GM18519 (cell line): Measurements from ENCODE around the gene ZNF136.

Source experiments
- ATAC-seq: cut with Tn5 transposase; IDR thresholded peaks from one replicate; pipeline ENCODE4 v1.9.1; 2021; ENCODE audit warnings: mild to moderate bottlenecking, moderate library complexity; ENCODE audit not compliant: unreplicated experiment, low FRiP score

The ZNF136 gene

DNA sequence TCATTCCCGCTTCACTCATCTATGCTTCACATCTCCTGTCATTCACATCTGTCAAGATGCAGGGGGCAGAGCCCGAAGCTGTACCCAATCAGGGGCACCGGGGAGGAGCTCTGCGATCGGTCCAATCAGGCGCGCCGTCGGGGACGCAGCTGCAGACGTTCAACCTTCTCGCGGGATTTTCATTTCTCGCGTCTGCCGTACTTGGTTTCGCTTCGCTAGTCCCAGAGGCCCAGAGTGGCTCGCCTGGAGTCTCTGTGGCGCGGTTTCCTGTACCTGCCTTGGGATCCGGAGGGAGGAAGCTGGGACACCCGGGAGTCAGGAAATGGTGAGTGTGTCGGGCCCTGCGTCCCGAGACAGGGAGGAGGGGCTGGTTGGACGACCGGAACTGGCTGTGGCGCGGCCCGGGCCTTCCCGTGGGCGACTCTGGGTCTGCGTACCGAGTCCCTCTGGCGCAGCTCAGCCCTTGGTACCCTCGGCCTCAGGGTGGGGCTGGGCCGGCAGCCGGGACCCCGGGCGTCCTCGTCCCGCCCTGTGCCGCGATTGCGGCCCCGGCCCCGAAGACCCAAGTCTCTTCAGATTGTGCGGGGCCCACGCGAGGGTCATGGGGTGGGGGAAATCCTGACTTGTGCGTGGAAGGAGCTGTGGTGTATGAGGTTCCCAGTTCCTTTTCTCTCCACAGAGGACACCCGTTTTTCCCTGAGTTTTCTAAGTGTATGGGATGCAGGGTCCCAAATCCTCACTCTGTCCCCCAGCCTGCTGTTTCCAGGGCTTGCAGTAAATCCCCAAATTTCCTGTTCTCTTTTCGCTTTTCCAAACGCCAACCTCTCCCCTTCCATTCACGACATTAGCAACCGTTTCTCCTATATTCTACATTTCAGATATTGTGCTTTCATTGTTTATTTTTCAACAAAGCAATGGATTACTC lies at the start of gene ZNF136:
ZNF136 (plus strand) TSS at position 215 of the 925 bp plus-strand sequence; CDS start at position 323, 108 bp downstream.
- no peak for ATAC-seq

DNA sequence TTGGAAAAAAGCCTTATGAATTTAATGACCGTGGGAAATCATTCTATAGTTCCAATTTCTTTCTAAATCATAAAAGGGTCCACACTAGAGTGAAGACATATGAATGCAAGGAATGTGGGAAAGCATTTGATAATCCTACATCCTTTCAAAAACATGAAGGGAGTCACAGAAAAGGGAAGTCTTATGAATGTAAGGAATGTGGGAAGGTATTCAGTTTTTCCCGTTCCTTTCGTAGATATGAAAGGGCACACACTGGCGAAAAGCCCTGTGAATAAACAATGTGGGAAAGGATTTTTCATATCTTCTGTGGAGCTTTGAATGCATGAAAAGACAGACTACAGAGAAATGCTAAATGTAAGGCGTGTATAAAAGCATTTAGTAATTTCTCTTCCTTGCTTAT lies 49.8 kb upstream of the ZNF136 start:
- ATAC-seq: no peak

DNA sequence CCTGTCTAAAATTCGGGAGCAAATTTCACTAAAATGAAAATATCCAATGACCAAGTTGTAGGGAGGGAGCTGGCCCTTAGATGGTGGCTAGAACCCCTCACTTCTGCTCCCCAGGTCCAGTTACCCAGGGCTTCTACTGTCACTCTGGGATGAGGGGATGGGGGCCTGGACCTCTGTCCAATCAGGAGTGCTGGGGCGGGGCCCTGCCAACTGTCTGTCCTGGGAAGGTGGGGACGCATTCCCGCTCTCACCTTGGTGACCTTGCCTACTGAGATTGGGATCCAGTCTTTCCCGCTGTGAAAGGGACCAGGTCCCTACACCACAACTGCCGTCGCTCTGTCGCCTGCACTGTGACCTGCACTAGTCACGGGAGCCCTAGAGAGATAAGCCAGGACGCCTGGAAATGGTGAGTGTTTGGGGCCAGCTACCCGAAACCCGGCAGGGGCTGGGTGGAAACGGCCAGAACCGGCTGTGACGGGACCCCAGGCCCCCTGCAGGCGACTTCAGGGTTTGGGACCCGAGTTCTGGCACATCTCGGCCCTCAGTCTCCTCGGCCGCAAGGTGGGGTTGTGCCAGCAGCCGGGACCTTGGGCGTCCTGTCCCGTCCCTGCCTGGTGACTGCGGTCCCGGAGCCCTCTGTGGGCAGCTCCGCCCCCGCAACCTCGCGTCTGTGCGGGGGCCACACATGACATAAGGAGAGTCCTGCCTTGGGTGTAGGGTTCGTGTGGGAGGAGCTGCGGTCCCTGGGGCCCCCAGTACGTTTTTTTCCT lies 45.5 kb upstream of the ZNF136 start:
- no peak for ATAC-seq

DNA sequence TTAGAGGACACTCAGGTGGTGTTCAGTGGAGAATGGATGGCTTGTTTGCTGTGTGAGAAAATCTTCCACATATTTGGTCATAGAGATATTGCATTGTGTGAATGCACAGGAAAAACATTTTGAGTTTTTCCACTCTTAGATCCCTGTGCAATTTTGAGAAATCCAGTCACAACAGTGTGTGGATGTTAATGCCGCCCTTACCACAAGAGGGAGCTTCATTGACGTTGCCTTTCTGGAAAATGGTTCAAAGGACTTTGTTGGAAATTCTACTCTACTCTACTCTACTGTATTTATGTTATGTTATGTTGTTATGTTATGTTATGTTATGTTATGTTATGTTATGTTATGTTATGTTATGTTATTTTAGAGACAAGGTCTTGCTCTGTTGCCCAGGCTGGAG lies 36.2 kb upstream of the ZNF136 start:
- ATAC-seq: no peak

DNA sequence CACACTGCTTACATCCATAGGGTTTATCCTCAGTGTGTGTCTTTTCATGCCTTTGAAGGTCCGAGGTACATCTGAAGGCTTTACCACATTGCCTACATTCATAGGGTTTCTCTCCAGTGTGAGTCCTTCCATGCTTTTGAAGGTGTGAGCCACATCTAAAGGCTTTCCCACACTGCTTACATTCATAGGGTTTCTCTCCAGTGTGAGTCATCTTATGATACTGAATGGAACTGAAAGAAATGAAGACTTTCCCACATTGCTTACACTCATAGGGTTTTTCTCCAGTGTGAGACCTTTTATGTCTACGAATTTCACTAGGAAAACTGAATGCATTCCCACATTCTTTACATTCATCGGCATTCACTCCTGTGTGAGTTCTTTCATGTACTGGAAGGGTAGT lies 29.8 kb upstream of the ZNF136 start:
- ATAC-seq: no peak

DNA sequence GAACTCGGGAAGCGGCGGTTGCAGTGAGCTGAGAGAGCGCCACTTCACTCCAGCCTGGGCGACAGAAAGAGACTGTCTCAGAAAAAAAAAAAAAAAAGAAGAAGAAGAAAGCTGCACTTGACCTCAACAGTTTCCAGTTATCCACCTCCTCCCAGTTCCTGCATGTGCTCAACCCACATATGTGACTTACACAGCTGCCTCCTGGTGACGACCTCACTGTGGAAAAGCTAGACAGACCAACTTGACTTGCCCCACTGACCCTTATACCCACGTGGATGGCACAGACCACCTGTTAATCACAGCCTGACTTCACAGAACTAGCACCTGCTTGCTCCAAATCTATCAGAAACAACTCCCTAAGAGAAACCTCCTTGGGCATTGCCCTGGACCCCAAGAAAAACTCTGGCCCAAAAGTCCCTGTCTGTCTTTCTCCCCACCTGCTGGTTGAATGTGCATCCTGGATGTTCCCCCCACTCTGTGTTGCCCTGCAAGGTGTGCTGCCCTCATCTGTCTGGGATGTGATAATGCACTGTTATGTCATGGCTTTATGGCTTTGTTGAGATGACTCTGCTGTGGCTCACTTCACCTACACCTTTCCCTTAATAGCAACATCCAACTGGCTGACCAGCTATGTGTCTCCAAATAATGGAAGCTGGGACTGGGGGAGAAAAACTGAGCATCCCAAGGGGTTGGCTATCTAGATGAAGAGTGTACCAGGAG lies 25.5 kb upstream of the ZNF136 start:
- ATAC-seq: no peak

DNA sequence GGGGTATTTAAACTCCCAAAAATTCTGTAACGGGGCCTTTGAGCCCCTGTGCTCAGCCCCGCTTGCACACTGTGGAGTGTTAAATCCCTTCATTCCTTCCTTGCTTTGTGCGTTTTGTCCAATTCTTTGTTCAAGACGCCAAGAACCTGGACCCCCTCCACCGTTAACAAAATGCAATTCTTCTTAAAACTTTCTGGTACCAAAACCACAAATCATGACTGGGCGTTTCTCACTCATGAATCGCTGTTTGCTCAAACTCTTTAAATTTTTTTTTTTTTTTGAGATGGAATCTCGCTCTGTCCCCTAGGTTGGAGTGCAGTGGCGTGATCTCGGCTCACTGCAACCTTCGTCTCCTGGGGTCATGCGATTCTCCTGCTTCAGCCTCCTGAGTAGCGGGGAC lies 23.6 kb upstream of the ZNF136 start:
- ATAC-seq: no peak

DNA sequence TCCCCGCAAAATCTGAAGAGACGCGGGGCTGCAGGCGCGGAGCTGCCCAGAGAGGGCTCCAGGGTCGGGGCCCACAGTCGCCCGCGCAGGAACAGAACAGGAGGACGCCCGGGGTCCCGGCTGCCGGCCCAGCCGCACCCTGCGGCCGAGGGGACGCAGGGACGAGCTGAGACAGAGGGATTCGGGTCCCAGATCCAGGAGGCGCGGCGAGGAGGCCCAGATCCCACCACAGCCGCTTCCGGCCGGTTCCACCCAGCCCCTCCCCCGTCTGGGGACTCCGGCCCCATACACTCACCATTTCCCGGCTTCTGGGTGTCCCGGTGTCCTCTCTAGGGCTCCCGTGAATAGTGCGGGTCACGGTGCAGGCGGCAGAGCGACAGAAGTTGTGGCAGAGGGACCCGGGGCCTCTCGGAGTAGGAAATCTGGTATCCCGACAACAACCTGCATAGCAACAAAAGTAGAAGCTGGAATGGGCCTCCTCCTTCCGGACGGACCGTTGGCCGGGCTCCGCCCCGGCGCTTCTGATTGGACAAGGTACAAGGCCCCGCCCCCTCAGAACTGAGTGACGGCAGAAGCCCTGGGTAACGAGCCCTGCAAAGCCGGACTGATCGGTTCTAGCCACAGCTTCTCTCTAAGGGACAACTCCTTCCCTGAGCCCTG lies 22.9 kb upstream of the ZNF136 start, which contains the start of gene ZNF20:
ZNF20 (minus strand) TSS at position 466 of the 660 bp plus-strand sequence; CDS start at position 298, 168 bp downstream.
- peak; percentile 51 for ATAC-seq

DNA sequence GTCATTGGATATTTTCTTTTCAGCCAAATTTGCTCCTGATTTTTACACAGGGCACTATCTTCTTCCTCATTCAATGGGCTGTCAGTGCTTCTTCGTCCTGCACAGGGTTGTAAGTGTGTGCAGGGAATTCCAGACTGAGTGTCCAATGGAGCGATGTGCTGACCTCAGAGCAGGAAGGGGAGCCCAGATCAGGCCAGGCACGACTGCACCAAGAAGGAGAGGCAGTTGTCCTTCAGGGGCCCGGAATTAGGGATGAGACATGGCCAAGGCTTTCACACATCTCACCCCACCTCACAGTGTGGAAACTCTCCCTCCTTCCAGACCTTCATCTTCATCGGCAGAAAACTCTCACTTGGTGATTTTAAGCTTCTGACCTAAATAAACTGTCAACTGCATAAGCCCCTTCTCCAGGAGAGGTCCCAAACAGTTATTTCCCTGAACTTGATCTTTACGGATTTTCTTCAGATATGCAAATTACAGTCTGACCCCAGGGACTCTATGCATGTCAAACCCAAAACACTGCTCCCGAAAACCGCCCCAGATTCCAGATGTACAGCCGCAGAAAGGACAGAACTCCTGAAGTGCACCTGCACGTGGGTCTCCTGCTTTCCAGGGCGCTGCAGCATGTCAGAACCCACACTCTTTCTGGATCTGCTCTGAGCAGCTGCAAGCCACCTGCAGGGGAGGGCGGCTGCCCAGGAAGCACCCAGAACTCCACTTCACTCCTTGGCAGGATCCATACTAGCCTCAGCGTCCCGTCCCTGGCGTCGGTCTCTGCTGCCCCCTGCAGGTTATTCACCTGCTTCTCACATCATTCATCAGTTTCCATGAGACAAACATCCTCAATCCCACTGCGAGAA lies 22.1 kb upstream of the ZNF136 start:
- peak; percentile 39 for ATAC-seq

DNA sequence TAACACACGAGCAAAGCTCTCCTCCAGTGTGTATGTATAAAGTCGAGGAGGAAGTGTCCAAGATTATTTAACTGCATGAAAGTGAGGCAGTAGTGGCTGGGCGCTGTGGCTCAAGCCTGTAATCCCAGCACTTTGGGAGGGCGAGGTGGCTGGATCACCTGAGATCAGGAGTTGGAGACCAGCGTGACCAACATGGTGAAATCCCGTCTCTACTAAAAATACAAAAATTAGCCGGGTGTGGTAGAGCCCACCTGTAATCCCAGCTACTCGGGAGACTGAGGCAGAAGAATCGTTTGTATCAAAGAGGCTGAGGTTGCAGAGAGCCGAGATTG lies 21.5 kb upstream of the ZNF136 start:
- no peak for ATAC-seq

DNA sequence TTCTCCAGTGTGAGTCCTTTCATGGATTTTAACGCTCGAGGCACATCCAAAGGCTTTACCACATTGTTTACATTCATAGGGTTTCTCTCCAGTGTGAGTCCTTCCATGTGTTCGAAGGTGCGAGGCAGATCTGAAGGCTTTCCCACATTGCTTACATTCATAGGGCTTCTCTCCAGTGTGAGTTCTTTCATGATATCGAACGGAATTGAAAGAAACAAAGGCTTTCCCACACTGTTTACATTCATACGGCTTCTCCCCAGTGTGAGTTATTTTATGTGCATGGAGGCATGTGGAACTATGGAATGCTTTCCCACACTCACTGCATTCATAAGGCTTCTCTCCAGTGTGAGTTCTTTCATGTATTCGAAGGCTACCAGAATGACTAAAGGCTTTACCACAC lies 17.5 kb upstream of the ZNF136 start:
- ATAC-seq: no peak

DNA sequence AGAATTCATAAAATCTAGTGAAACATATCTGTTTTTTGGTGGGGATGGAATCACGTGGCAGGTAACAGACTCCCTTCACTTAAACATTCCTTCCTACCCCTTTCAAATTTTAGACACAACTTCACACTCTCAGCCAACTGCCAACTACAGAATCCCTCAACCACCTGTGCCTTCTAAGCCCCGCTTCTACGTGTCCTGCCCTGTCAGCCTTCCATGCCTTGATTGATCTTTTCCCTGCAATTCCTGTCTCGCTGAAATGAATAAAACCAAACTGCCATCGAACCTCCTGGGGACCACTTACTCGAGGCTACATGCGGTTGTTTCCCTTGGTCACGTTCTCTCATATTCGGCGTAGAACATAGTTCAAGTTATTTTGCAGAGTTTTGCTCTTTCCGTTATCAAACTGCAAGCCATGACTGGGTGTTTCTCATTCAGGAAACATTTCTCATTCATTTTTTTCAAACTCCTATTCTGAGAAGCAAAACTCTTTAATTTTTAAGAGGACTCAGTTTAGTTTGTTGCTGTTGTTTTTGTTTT lies 7.5 kb upstream of the ZNF136 start:
- ATAC-seq: no peak

DNA sequence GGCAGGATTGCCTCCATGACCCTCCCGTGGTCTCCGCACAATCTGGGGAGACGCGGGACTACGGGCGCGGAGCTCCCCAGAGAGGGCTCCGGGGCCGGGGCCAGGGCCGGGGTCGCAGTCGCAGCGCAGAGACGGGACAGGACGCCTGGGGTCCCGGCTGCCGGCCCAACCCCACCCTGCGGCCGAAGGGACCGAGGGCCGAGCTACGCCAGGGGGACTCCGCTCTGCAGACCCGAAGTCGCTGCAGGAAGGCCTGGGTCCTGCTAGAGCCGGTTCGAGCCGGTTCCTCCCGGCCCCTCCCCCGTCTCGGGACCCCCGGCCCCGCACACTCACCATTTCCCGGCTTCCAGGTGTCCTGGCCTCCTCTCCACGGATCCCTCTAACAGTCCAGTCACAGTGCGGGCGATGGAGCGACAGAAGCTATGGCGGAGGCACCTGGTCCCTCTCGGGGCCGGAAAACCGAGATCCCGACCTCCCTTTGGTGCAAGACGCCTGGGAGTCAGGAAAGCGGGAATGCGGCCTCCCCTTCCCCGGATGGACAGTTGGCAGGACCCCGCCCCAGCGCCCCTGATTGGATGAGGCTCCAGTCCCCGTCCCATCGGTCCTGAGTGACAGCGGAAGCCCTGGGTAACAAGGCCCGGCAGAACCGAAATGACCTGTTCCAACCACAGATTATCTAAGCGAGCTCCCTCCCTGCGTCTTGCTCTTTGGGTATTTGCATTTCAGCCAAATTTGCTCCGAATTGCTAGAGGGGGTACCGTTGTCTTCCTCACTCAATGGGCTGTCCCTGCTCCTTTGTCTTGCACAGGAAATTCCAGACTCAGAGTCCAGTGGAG lies 6.5 kb upstream of the ZNF136 start, which contains the start of gene ZNF625:
ZNF625 (minus strand) TSS at position 512 of the 836 bp plus-strand sequence; CDS start at position 336, 176 bp downstream.
- no peak for ATAC-seq

DNA sequence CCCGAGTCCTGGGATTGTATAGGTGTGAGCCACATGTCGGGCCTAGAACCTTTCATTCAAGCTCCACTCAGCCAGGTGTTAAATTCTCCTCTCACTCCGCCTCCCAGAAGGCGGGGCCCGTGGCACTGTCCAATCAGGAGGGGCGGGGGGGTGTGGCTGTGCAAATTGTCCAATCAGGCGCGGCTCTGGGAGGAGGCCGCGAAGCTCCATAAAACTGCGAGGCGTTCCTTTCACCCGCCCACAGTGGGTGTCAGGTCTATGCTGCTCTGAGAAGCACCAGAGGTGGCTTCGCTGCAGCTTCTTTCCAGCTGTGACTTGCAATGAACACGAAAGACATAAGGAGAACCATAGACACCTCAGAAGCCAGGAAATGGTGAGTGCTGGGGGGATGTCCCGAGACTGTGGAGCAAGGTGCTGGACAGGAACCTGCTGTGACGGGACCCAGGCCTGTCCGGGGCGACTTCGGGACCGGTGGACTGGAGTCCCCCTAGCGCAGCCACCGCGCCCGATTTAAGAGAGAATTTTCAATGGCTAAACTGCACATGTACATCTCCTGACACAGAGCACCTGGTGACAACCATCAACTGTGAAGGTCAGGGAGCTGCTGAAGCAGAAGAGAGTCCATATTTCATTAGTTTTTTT lies 3.0 kb upstream of the ZNF136 start:
- ATAC-seq: no peak

DNA sequence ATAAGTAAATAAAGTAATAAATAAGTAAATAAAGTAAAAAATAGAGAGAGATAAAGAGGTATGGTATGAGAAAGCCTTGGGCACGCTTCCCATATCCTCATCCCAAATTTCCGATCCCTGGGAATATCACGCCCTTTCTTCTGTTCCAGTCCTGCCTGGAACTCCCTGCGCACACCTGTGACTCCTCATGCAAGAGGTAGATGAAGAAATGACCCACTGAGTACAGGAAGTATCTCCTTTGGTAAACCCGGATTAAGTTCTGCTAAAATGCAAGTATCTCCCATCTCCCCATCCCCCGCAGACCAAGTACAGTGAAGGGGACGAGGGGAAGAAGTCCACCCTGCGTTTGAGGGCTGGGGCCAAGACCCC lies 399 bp upstream of the ZNF136 start:
- ATAC-seq: no peak

DNA sequence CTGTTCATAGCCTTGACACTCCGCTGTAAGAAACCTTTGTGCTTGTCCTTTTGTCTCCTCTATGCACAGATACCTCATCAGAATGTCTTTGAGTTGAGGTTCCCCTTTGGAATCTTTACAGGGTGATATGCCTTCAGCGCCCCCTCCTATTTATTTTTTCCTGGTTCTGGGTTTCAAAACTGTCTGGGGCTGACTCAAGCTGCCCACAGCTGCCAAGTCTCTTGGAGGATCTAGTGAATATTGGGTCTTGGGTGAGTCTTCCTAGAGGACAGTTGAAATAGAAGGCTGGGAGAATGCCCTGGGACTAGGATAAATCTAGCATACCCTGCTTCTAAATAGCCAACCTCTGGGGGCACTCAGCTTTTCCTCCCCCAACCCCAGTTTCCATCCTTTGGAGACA lies 930 bp downstream of the ZNF136 start:
- ATAC-seq: no peak

DNA sequence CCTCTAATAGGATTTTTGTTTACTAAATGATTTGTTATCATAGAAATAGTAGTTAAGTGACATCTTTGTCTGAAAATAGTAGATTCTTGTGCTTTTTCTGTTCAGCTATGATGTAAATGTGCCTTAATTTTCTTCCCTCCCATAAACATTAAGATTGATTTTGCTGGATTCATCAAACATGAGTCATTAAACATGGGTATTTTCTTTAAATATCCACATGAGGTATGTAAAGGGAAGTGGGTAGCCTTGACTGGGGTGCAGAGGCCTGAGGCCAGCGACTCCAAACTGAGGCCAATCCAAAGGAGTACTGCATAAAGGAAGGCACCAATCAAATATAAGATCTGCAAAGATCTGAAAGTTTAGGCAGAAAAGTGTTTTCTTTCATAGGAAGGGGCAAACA lies 3.7 kb downstream of the ZNF136 start:
- ATAC-seq: no peak

DNA sequence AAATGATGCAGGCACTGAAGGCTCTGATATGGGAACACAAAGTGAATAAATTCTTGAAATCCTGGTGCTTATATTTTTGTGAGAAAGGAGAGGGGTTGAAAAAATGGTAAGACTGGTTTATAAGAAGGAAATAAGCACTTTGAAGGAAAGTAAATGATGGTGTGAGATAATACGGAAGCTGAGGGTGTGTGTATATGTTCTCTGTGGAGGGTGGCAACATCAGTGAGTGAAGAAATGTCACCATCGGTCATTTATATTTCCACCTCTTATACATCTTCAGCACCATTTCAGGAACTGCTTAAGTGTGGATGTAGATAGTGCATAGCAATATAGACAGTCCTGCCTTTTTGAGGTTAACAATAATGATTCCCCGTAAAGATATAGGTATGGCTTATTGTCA lies 17.5 kb downstream of the ZNF136 start:
- no peak for ATAC-seq
